Measurements from ENCODE around the gene ARHGAP33. TPM values are rescaled to one million over a fixed set of nuclear protein-coding genes. Genes with fewer than 3 reads are reported as not detected.

Gene ARHGAP33
- total RNA-seq, 1 experiment from 2014 or later, result 19.5 TPM

DNA sequence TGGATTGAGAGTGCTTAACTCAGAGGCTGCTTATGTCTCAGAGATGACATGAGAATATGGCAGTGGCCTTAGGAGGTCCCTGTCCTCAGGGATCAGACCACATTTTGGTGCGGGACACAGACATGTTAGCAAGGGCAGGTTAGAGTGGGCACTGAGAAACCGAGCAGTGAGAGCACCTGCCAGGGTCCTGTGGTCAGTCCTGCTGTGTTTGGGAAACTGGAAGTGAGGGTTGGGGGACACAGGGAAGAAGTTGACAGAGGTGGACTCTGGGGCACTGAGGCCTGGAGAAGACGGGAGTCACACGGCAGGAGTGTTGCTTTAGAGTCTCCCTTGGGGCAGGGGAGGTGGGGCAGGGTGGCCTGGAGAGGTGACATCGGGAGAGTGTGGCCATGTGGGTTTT lies 40.5 kb upstream of the ARHGAP33 start:
- H2AFZ ChIP-seq (ENCODE audit: low read length), result no peak overlapping the region
- no CpG with 5 or more reads among the region's 5 CpGs for WGBS (ENCODE audit: extremely low coverage, insufficient read length, low lambda C conversion rate)
- no peak overlapping the region for H3K14ac ChIP-seq (ENCODE audit: insufficient read depth, low read length)
- H3K36me3 Mint-ChIP-seq (ENCODE audit: insufficient read depth in 1 of 3, low read depth in 3 of 3), result peaks cover 48 to 72% (median 67%) of the 10 kb centered on the region in 3 experiments
- H3K56ac ChIP-seq (ENCODE audit: insufficient read length, low read depth, low read length), result no peak overlapping the region
- no peaks in the 10 kb centered on the region for H3K9me3 Mint-ChIP-seq
- peak overlapping the region in 1 of 3 experiments; percentile 32; a peak in 1 of 7 replicates for H3K27ac Mint-ChIP-seq
- H3K9ac ChIP-seq (ENCODE audit: extremely low read depth, insufficient read length, low read length), result no peak overlapping the region
- H3K9me3 ChIP-seq (ENCODE audit: control insufficient read depth, low read depth, low read length), result no peaks in the 10 kb centered on the region
- no peak overlapping the region for H2BK20ac ChIP-seq (ENCODE audit: low read depth, low read length, poor library complexity, severe bottlenecking)
- TF ChIP-seq, protein P1, sequence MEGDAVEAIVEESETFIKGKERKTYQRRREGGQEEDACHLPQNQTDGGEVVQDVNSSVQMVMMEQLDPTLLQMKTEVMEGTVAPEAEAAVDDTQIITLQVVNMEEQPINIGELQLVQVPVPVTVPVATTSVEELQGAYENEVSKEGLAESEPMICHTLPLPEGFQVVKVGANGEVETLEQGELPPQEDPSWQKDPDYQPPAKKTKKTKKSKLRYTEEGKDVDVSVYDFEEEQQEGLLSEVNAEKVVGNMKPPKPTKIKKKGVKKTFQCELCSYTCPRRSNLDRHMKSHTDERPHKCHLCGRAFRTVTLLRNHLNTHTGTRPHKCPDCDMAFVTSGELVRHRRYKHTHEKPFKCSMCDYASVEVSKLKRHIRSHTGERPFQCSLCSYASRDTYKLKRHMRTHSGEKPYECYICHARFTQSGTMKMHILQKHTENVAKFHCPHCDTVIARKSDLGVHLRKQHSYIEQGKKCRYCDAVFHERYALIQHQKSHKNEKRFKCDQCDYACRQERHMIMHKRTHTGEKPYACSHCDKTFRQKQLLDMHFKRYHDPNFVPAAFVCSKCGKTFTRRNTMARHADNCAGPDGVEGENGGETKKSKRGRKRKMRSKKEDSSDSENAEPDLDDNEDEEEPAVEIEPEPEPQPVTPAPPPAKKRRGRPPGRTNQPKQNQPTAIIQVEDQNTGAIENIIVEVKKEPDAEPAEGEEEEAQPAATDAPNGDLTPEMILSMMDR (conservative IDR thresholded peaks at IDR 0.05), result no peak
- DNase-seq, result no peak
- no peak overlapping the region for H4K5ac ChIP-seq (ENCODE audit: insufficient read length, low read depth, low read length)
- H3K23ac ChIP-seq (ENCODE audit: insufficient read length, low read depth, low read length), result no peak overlapping the region
- H3K4me2 ChIP-seq (ENCODE audit: insufficient read depth, insufficient read length, low read length), result no peak overlapping the region
- H3K27me3 Mint-ChIP-seq (ENCODE audit: low read depth), result no peaks in the 10 kb centered on the region
- no peak overlapping the region for H3K4me3 Mint-ChIP-seq
- H3K27ac ChIP-seq (ENCODE audit: insufficient read length, low read depth, low read length), result no peak overlapping the region
- no peak overlapping the region for H3K4ac ChIP-seq (ENCODE audit: low read depth, low read length)
- H2BK12ac ChIP-seq (ENCODE audit: insufficient read length, low read depth, low read length), result no peak overlapping the region
- H4K8ac ChIP-seq (replicated peaks; ENCODE audit: insufficient read length, low read depth, low read length), result no peak overlapping the region
- H2AK5ac ChIP-seq (ENCODE audit: insufficient read length, low read length), result no peak overlapping the region
- no peak overlapping the region for H2BK5ac ChIP-seq (ENCODE audit: insufficient read length, low read length)
- peaks cover 2% of the 10 kb centered on the region for H3K23me2 ChIP-seq (ENCODE audit: insufficient read length, low read depth, low read length, poor library complexity, severe bottlenecking)
- no peak overlapping the region for H3T11ph ChIP-seq (ENCODE audit: low read length)
- H3K4me1 Mint-ChIP-seq, result peaks cover 4 to 6% of the 10 kb centered on the region in 2 experiments; a peak in 2 of 4 replicates
- H2BK15ac ChIP-seq (ENCODE audit: low read depth, low read length), result no peak overlapping the region
- H3K79me1 ChIP-seq (ENCODE audit: insufficient read depth, low read depth, low read length, poor library complexity, severe bottlenecking), result no peaks in the 10 kb centered on the region
- no peak overlapping the region for H3K18ac ChIP-seq (ENCODE audit: insufficient read length, low read depth, low read length)
- H3K27me3 ChIP-seq (ENCODE audit: insufficient read depth, low read length), result no peaks in the 10 kb centered on the region
- H2BK120ac ChIP-seq (ENCODE audit: low read depth, low read length, poor library complexity, severe bottlenecking), result no peak overlapping the region
- no peaks in the 10 kb centered on the region for H4K20me1 ChIP-seq (ENCODE audit: control insufficient read depth, insufficient read depth, insufficient read length)
- H3K79me2 ChIP-seq (ENCODE audit: insufficient read depth, low read length), result no peaks in the 10 kb centered on the region
- no peak overlapping the region for H4K91ac ChIP-seq (ENCODE audit: insufficient read length, low read depth, low read length)
- no peaks in the 10 kb centered on the region for H3K4me1 ChIP-seq (ENCODE audit: insufficient read depth, low read length)

Measured in H9 (cell line).